ENCODE results near the gene GRK5. TPM values are rescaled to one million over a fixed set of nuclear protein-coding genes. Genes with fewer than 3 reads are reported as not detected.

GRK5 gene
- total RNA-seq, 1 donor from 2014 or later, result 4.3 TPM

- H3K36me3 Mint-ChIP-seq, result peaks cover 9% of the 10 kb centered on the region
- Histone ChIP-seq H3K27ac (no peak overlapping the region), H4K20me1 (ENCODE audit: low read depth) (no peaks in the 10 kb centered on the region), H2AFZ (replicated peaks) (no peak overlapping the region), H3K4me3 (no peak overlapping the region), H3F3A (ENCODE audit: low read depth) (no peaks in the 10 kb centered on the region), H3K27me3 (no peaks in the 10 kb centered on the region), H3K9me3 (ENCODE audit: low read depth) (no peaks in the 10 kb centered on the region), H3K9ac (no peak overlapping the region), H3K79me2 (ENCODE audit: low read depth) (no peaks in the 10 kb centered on the region), H3K4me2 (no peak overlapping the region), H3K4me1 (peaks cover 9% of the 10 kb centered on the region), H3K36me3 (no peaks in the 10 kb centered on the region)
- no peak for TF ChIP-seq CTCF (IDR thresholded peaks at IDR 0.05)
- no peak for TF ChIP-seq EZH2phosphoT487 (IDR thresholded peaks at IDR 0.05)
- TF ChIP-seq EZH2 (IDR thresholded peaks at IDR 0.05), result no peak
- H3K4me1 Mint-ChIP-seq, result peaks cover 16% of the 10 kb centered on the region
- peaks cover 14% of the 10 kb centered on the region for H3K9me3 Mint-ChIP-seq
- DNase-seq (ENCODE audit: low spot score), result no peak
- no peak overlapping the region for H3K4me3 Mint-ChIP-seq
- H3K27me3 Mint-ChIP-seq (ENCODE audit: insufficient read depth, low read depth), result peaks cover 2% of the 10 kb centered on the region
- peak overlapping the region; percentile 44 for H3K27ac Mint-ChIP-seq
Observed at GRCh38 chr10:119298810-119299209, 91.4 kb downstream of the GRK5 start.

GRCh38 chr10:119299531-119299930, 92.2 kb downstream of the GRK5 start:
- no peaks in the 10 kb centered on the region for H3K36me3 ChIP-seq
- H3K9me3 ChIP-seq (ENCODE audit: low read depth), result no peaks in the 10 kb centered on the region
- H3K79me2 ChIP-seq (ENCODE audit: low read depth), result no peaks in the 10 kb centered on the region
- TF ChIP-seq CTCF (IDR thresholded peaks at IDR 0.05) (no peak), EZH2phosphoT487 (IDR thresholded peaks at IDR 0.05) (no peak), EZH2 (IDR thresholded peaks at IDR 0.05) (no peak)
- H3K27me3 Mint-ChIP-seq (ENCODE audit: insufficient read depth, low read depth), result peaks cover 2% of the 10 kb centered on the region
- H3K27me3 ChIP-seq, result no peaks in the 10 kb centered on the region
- H3K4me3 Mint-ChIP-seq, result no peak overlapping the region
- H3K27ac Mint-ChIP-seq, result no peak overlapping the region
- peaks cover 18% of the 10 kb centered on the region for H3K4me1 Mint-ChIP-seq
- no peaks in the 10 kb centered on the region for H4K20me1 ChIP-seq (ENCODE audit: low read depth)
- H3K9ac ChIP-seq, result no peak overlapping the region
- no peak overlapping the region for H3K4me3 ChIP-seq
- H3F3A ChIP-seq (ENCODE audit: low read depth), result no peaks in the 10 kb centered on the region
- no peak for DNase-seq (ENCODE audit: low spot score)
- H3K27ac ChIP-seq, result no peak overlapping the region
- no peak overlapping the region for H3K4me2 ChIP-seq
- H3K9me3 Mint-ChIP-seq, result peaks cover 14% of the 10 kb centered on the region
- peaks cover 9% of the 10 kb centered on the region for H3K4me1 ChIP-seq
- peaks cover 9% of the 10 kb centered on the region for H3K36me3 Mint-ChIP-seq
- no peak overlapping the region for H2AFZ ChIP-seq (replicated peaks)

GRCh38 chr10:119301397-119301796, 94.0 kb downstream of the GRK5 start:
- no peaks in the 10 kb centered on the region for H3K27me3 Mint-ChIP-seq (ENCODE audit: insufficient read depth, low read depth)
- TF ChIP-seq EZH2phosphoT487 (IDR thresholded peaks at IDR 0.05), result no peak
- no peak for TF ChIP-seq EZH2 (IDR thresholded peaks at IDR 0.05)
- TF ChIP-seq CTCF (IDR thresholded peaks at IDR 0.05), result no peak
- no peaks in the 10 kb centered on the region for H4K20me1 ChIP-seq (ENCODE audit: low read depth)
- no peak overlapping the region for H2AFZ ChIP-seq (replicated peaks)
- no peaks in the 10 kb centered on the region for H3K27me3 ChIP-seq
- H3K9ac ChIP-seq, result no peak overlapping the region
- H3K79me2 ChIP-seq (ENCODE audit: low read depth), result no peaks in the 10 kb centered on the region
- H3K4me2 ChIP-seq, result no peak overlapping the region
- H3K36me3 Mint-ChIP-seq, result peaks cover 7% of the 10 kb centered on the region
- H3K4me3 ChIP-seq, result no peak overlapping the region
- no peaks in the 10 kb centered on the region for H3K9me3 ChIP-seq (ENCODE audit: low read depth)
- no peak overlapping the region for H3K4me3 Mint-ChIP-seq
- H3F3A ChIP-seq (ENCODE audit: low read depth), result no peaks in the 10 kb centered on the region
- H3K27ac ChIP-seq, result no peak overlapping the region
- H3K36me3 ChIP-seq, result no peaks in the 10 kb centered on the region
- H3K27ac Mint-ChIP-seq, result no peak overlapping the region
- no peak for DNase-seq (ENCODE audit: low spot score)
- H3K4me1 Mint-ChIP-seq, result peaks cover 25% of the 10 kb centered on the region
- H3K9me3 Mint-ChIP-seq, result peaks cover 14% of the 10 kb centered on the region
- H3K4me1 ChIP-seq, result peaks cover 9% of the 10 kb centered on the region
